GM19099 (cell line): ENCODE measurements around the gene MRPL49.

Source experiments
- POLR2A ChIP-seq: IDR thresholded peaks from 3 replicates; pipeline ENCODE4 v1.6.1; 2011; ENCODE audit warnings: low read depth; ENCODE audit not compliant: insufficient read length; ENCODE audit errors: extremely low read depth

The MRPL49 gene

DNA sequence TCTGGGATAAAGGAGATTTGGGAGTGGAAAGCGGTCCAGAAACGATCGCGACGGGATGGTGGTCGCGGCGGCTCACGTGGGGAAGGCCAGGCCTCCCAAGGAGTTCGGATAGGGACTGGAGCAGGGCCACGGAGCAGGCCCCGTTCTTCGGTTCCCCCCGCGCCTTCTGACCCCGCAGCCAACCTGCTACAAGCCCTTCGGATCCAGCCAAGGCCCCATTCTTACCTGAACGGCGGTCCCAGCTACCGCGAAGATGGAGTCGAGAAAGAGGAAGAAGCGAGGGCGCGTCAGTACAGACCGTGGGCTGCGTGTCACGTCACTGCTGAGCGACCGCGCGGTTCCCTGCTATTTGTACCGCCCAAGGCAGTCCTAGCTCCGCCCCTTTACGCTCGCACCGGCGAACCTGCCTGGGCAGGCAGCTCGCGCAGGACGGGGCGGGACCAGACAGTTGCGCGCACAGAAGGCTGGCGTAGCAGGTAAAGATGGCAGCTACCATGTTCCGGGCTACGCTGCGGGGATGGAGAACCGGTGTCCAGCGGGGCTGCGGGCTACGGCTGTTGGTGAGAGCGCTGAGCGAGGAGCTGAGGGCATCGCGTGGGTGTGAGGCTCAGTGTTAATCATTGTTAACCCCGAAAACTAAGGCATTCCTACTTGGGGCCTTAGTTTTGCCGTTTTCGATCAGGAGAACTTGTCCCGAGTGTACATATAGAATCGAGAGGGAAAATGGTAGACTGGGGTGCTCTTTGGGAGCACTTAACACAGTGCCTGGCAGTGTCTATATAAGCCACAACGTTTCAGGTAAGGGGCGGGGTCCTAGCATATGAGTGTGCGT, at the start of gene MRPL49, which contains the start of gene FAU:
Gene MRPL49, plus strand, starts transcription at position 457 of the 832 bp plus-strand sequence. Its CDS starts 26 bp downstream, at position 483.
Gene FAU, minus strand, starts transcription at position 270 of the 832 bp plus-strand sequence. CDS start 321 bp downstream, outside the sequence.
- TF ChIP-seq POLR2A = peak; percentile 93

DNA sequence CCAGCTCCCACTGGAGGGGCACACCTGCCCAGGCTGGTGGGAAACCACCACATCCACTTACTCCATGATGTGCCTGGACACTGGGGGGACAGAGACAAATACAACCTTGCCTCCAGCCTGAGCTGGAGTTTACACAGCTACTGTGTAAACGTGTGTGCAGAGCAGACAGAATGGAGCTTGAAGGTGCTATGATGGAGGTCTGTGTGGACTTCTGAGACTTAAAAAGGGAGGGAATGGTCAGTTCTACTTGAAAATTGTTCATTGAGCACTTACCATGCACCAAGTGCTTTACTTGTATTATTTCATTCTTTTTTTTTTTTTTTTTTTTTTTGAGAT, 49.5 kb upstream of the MRPL49 start:
- TF ChIP-seq POLR2A = no peak

DNA sequence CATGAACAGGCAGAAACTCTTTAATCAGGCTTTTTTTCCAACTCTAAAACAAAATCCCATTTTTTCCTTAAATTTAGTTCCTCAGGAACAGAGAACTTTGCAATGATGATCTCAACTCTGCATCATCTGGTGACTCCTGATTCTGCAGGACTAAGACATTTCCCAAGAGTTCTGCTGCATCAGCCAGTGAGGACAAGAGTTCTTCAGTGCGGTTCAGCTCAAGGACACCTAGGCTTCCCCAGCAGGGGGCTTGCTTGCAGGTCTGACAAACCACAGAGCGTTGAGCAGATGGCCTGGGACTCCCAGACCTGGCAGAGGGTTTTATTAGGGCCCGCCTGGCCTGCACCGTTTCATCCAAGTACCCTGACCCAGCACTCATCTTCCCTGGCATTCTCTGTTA, 44.7 kb upstream of the MRPL49 start:
- TF ChIP-seq POLR2A = no peak

DNA sequence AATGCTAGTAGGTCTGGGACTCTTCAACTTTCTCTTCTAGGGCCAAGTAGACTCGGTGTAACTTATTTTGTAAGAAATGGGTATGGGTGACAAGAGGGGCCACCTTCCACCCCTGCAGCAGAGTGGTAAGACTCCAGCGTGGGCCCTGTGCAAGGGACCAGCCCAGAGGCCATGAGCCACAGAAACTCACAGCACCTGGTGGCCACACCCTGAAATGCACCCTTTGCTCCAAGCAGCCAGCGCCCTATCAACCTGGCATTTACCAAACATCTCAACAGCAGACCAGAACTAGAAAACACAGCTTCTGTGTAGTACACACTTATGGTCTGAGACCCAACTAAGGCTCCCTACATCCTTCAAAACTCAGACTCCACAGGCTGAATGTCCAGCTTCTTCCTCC, 44.0 kb upstream of the MRPL49 start:
- no peak for TF ChIP-seq POLR2A

DNA sequence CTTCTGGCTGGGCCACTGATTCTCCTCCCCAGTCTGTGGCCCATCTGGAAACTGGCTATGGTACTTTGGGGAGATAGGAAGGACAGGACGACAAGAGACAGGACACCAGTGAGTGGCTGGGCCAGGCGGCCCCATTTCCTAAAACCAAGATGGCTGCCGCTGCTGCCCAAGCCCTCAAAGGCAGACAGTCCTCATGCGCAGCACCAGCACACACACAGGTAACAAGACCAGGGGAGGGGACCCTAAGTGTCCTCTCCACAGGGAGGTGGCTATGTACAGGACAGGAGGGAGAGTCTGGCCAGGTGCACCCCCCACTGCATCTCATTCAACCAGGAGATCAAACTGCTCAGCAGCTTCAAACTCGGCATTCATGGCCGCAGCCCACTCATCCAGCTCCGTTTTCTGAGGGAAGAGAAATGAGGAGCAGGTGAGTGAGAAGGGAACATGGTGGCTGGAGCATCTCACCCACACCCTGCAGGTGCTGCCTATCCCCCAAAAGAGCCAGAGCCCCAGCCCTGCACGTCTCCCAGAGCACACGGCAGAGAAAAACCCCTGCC, 43.3 kb upstream of the MRPL49 start:
- TF ChIP-seq POLR2A = no peak

DNA sequence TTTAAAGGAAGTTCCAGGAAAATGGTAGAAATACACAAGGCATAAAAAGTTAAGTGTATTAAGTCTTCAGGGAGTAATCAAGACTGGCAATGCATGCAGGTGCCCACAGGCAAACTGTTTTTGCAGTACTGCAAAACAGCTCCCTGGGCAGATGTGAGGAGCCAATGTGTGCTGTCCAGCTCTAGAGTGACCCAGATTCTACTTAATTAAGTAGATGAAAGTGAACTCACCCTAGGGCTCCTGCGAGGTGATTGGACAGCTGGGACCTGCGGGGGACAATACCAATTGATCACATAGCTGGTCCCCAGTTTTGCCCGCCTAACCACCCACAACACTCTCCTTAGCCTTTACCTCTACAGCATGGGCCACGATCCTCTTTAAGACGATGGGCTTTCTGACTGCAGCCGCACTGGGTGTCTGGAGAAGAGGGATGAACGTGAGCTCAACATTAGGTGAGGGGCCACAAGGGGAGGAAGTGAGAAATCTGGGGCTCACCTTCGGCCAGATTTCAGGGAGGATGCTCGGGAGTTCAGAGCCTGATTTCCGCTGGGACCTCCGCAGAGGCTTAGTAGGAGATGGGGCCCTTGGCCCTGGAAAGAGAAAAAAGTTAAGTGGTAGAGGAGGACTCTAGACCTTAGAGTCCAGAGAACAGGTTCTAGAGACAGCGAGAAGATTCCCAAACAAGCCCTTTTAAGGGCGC, 38.8 kb upstream of the MRPL49 start:
- no peak for TF ChIP-seq POLR2A

DNA sequence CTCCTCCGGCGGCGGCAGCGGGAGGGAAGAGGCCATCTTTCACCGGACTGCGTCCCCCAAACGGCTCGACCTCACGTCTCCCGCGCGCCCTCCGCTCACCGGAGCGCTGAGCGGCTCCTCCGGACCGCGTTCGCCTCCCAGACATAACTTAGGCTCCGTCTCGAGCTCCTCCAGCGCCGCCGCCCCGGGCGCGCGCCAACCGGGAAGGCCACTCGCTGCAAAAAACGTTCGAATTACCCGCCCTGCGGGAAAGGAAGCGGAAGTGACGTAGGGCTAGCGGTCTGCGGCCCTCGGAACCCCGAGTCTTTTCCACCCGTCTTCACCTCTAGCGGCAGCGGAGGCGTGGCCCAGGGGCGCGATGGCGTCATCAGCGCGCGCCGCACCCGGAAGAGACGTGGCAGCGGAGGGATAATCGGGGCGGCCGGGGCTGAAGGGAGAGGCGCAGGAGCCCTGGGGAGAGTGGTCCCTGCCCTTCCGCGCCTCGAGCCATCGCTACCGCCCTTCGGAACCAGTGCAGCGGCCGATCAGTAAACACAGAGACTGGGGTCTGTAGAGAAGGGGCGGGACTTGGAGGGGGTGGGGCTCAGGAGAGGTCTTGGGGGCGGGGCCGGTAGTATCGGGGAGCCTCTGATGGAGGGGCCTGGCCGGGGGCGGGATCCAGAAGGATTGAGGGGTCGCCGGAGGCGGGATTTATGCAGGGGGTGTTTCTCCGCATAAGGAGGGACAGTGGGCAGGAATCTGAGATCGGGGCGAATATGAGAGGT, 38.1 kb upstream of the MRPL49 start, which contains the start of the genes CDCA5 and ZFPL1:
Gene CDCA5, minus strand, starts transcription at position 207 of the 764 bp plus-strand sequence. Its CDS starts 62 bp downstream, at position 145.
Gene ZFPL1, plus strand, starts transcription at position 389 of the 764 bp plus-strand sequence. CDS start 477 bp downstream, outside the sequence.
- peak; percentile 87 for TF ChIP-seq POLR2A

DNA sequence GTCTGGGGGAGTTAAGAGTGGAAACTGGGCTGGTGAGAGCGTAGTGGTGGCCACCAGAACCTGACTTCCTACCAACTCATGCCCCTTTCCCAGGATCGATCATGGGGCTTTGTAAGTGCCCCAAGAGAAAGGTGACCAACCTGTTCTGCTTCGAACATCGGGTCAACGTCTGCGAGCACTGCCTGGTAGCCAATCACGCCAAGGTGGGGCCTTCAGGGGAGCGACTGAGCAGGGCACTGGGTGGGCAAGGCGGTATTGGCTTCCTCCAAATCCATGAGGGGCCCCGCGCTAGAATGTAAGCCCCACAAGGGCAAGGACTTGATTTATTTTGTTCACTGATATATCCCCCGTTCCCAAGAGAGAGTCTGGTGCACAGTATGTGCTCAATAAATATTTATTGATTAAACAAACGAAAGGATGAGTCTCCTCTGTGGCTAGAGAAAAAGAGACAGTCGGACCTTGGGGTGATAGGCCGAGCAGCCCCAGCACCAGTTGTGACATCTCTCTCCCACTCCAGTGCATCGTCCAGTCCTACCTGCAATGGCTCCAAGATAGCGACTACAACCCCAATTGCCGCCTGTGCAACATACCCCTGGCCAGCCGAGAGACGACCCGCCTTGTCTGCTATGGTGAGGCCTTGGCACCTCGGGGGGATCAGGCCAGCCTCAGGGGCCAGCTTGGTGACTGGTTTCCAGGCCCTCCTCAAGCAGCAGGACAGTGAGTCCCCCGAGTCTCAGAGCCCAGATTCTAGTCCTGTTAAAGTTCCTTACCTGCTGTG, 37.3 kb upstream of the MRPL49 start:
- no peak for TF ChIP-seq POLR2A

DNA sequence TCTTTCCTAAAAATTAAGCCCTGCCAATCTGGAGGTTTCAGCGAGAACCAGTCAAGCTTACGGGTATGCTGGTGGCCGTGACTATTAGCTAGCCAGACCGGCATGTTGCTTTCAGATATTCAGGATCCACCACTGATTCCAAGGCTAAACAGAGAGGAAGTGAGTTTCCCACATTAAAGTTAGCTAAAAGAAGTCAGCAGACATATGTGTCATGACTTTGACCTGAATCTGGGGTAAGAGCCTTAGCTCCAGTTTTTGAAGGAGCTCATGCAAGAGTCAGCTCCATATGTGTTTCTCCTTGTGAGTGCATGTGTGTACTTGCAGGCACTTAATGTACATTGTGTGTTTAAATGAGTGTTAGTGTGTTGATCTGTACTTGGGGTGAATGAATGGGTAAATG, 36.7 kb upstream of the MRPL49 start:
- TF ChIP-seq POLR2A = no peak

DNA sequence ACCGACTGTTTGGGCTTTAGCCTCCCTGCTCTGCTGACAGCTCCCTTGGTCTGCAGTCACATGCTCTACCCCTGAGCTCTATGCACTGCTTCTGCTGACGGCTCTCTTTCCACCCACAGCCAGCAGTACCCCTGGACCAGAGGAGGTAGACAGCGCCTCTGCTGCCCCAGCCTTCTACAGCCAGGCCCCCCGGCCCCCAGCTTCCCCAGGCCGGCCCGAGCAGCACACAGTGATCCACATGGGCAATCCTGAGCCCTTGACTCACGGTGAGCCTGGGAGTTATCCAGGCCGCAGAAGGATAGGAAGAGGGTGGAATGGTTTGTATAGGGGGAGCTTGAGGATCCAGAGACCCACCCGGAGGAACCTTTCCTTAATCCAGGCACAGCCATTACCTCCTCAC, 35.3 kb upstream of the MRPL49 start:
- TF ChIP-seq POLR2A = no peak

DNA sequence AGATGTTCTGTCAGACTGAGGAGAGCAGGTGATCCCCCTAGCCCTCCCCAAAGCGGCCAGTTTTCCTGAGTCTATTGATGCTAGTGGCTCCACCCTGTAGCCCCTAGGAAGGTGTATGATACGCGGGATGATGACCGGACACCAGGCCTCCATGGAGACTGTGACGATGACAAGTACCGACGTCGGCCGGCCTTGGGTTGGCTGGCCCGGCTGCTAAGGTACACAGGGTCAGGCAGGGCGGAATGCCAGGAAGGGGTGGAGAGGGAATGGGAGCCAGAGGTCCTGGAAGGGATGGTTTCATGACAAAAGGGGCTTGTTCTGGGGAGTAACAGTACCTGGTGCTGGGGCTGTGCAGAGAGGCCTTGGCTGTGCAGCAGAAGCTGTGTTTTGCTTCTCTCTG, 34.9 kb upstream of the MRPL49 start:
- no peak for TF ChIP-seq POLR2A

DNA sequence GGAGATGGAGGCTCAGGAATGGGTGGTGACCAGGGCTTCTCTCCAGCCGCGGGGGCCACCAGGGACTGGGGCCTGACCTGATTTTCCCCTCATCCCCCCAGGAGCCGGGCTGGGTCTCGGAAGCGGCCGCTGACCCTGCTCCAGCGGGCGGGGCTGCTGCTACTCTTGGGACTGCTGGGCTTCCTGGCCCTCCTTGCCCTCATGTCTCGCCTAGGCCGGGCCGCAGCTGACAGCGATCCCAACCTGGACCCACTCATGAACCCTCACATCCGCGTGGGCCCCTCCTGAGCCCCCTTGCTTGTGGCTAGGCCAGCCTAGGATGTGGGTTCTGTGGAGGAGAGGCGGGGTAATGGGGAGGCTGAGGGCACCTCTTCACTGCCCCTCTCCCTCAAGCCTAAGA, 34.3 kb upstream of the MRPL49 start:
- no peak for TF ChIP-seq POLR2A

DNA sequence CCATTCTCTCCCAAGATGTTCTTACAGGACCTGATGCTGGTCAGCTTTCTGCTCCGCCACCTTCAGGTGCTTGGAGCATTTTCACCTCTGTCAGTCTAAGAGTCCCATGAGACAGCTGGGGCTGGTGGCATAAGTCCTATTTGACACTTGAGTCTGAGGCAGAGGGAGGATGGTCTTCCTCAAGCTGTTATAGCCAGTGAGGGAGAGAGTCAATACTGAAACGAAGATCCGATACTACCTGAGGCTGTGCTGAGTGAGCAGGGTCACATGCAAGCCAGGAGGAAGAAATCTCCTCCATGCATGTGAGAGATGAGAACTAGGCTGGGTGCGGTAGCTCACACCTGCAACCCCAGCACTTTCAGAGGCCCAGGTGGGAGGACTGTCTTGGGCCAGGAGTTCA, 32.5 kb upstream of the MRPL49 start:
- no peak for TF ChIP-seq POLR2A

DNA sequence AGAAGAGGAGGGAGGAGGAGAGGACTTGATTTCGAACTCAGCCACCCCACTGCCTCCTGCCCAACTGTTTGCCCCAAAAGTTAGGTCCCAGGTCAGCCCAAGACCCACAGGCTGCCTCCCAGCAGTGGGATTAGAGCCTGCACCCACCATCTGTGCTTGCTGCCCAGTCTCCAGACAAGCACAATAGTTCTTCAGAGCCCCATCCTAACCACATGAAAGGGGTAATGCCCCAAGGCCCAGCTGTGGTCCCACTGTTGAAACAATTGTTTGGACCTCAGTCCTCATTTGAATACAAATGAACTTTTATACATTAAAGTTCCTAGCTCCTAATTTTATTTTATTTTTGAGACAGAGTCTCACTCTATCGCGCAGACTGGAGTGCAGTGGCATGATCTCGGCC, 31.5 kb upstream of the MRPL49 start:
- no peak for TF ChIP-seq POLR2A
